HEK293 (cell line): ENCODE data around the gene HINT2.
A peak's percentile ranks its signal among the peaks of the same experiment; 100 is the strongest.

Experiments
- ELK4 ChIP-seq: IDR thresholded peaks from 2 replicates; pipeline ENCODE4 v1.6.1; 2011; ENCODE audit warnings: mild to moderate bottlenecking, low read depth, low read length, borderline replicate concordance
- INSM2 ChIP-seq: fragments of 450-650 bp; formaldehyde crosslinking; IDR thresholded peaks from 2 replicates; pipeline ENCODE4 v1.5.1; 2016; ENCODE audit warnings: missing biosample characterization, missing genetic modification characterization
- KLF8 ChIP-seq: fragments of 450-650 bp; formaldehyde crosslinking; IDR thresholded peaks from 2 replicates; pipeline ENCODE4 v1.5.1; 2016; ENCODE audit warnings: missing biosample characterization, missing genetic modification characterization
- PRDM10 ChIP-seq: fragments of 450-650 bp; formaldehyde crosslinking; IDR thresholded peaks from 2 replicates; pipeline ENCODE4 v1.5.1; 2016; ENCODE audit warnings: missing biosample characterization, missing genetic modification characterization
- PRDM6 ChIP-seq: fragments of 450-650 bp; formaldehyde crosslinking; IDR thresholded peaks from 2 replicates; pipeline ENCODE4 v1.5.1; 2017; ENCODE audit warnings: missing biosample characterization, missing genetic modification characterization
- RBAK ChIP-seq: fragments of 450-650 bp; formaldehyde crosslinking; IDR thresholded peaks from 2 replicates; pipeline ENCODE4 v1.5.1; 2016; ENCODE audit warnings: missing biosample characterization, missing genetic modification characterization
- SETDB1 ChIP-seq: IDR thresholded peaks from one replicate; pipeline ENCODE4 v1.6.1; 2017; ENCODE audit warnings: mild to moderate bottlenecking, low read length, moderate library complexity, mixed read lengths; ENCODE audit not compliant: insufficient read length
- TCF7L2 ChIP-seq: IDR thresholded peaks from 2 replicates; pipeline ENCODE4 v1.6.1; 2011; ENCODE audit warnings: low read depth, mild to moderate bottlenecking, inconsistent platforms, low read length, moderate library complexity, borderline replicate concordance
- YY2 ChIP-seq: fragments of 450-650 bp; formaldehyde crosslinking; IDR thresholded peaks from 2 replicates; pipeline ENCODE4 v1.5.1; 2016; ENCODE audit warnings: missing biosample characterization, missing genetic modification characterization
- ZBTB17 ChIP-seq: fragments of 450-650 bp; formaldehyde crosslinking; IDR thresholded peaks from 2 replicates; pipeline ENCODE4 v1.5.1; 2016; ENCODE audit warnings: missing biosample characterization, missing genetic modification characterization
- ZBTB44 ChIP-seq: fragments of 450-650 bp; IDR thresholded peaks from 2 replicates; pipeline ENCODE4 v1.5.1; 2018; ENCODE audit warnings: missing biosample characterization, mild to moderate bottlenecking, missing genetic modification characterization
- ZFHX2 ChIP-seq: fragments of 450-650 bp; formaldehyde crosslinking; conservative IDR thresholded peaks from 2 replicates; pipeline ENCODE4 v1.5.1; 2016; ENCODE audit warnings: missing biosample characterization, missing genetic modification characterization
- ZFP37 ChIP-seq: fragments of 450-650 bp; formaldehyde crosslinking; IDR thresholded peaks from 2 replicates; pipeline ENCODE4 v1.5.1; 2016; ENCODE audit warnings: missing biosample characterization, missing genetic modification characterization
- ZIC2 ChIP-seq: fragments of 450-650 bp; formaldehyde crosslinking; IDR thresholded peaks from 2 replicates; pipeline ENCODE4 v1.5.1; 2016; ENCODE audit warnings: missing biosample characterization, missing genetic modification characterization
- ZNF132 ChIP-seq: fragments of 450-650 bp; formaldehyde crosslinking; IDR thresholded peaks from 2 replicates; pipeline ENCODE4 v1.5.1; 2017; ENCODE audit warnings: missing biosample characterization, missing genetic modification characterization, borderline replicate concordance
- ZNF214 ChIP-seq: fragments of 450-650 bp; formaldehyde crosslinking; IDR thresholded peaks from 2 replicates; pipeline ENCODE4 v1.5.1; 2017; ENCODE audit warnings: missing biosample characterization, mild to moderate bottlenecking, missing genetic modification characterization, borderline replicate concordance
- ZNF280C ChIP-seq: fragments of 450-650 bp; formaldehyde crosslinking; IDR thresholded peaks from 2 replicates; pipeline ENCODE4 v1.5.1; 2016; ENCODE audit warnings: missing biosample characterization, missing genetic modification characterization
- ZNF302 ChIP-seq: fragments of 450-650 bp; formaldehyde crosslinking; IDR thresholded peaks from 2 replicates; pipeline ENCODE4 v1.5.1; 2016; ENCODE audit warnings: missing biosample characterization, missing genetic modification characterization, low read depth
- ZNF449 ChIP-seq: fragments of 450-650 bp; formaldehyde crosslinking; IDR thresholded peaks from 2 replicates; pipeline ENCODE4 v1.5.1; 2017; ENCODE audit warnings: missing biosample characterization, mild to moderate bottlenecking, missing genetic modification characterization, moderate library complexity
- ZNF501 ChIP-seq: fragments of 450-650 bp; formaldehyde crosslinking; IDR thresholded peaks from 2 replicates; pipeline ENCODE4 v1.5.1; 2016; ENCODE audit warnings: missing biosample characterization, missing genetic modification characterization
- ZNF621 ChIP-seq: fragments of 450-650 bp; formaldehyde crosslinking; IDR thresholded peaks from 2 replicates; pipeline ENCODE4 v1.5.1; 2017; ENCODE audit warnings: missing biosample characterization, missing genetic modification characterization
- ZNF623 ChIP-seq: fragments of 450-650 bp; formaldehyde crosslinking; IDR thresholded peaks from 2 replicates; pipeline ENCODE4 v1.5.1; 2016; ENCODE audit warnings: missing biosample characterization, missing genetic modification characterization
- ZNF639 ChIP-seq: fragments of 450-650 bp; formaldehyde crosslinking; IDR thresholded peaks from 2 replicates; pipeline ENCODE4 v1.5.1; 2016; ENCODE audit warnings: missing biosample characterization, missing genetic modification characterization
- ZSCAN23 ChIP-seq: fragments of 450-650 bp; formaldehyde crosslinking; IDR thresholded peaks from 2 replicates; pipeline ENCODE4 v1.5.1; 2016; ENCODE audit warnings: missing biosample characterization, missing genetic modification characterization

HINT2 gene

GRCh38 chr9:35812025-35812602 is 2.7 kb downstream of the HINT2 start, which contains the start of gene SPAG8 (continued):
- no peak for TF ChIP-seq ZNF280C (tag by site-specific recombination)
- TF ChIP-seq ZBTB44 (tag by site-specific recombination) = no peak
- no peak for TF ChIP-seq ZFHX2
- TF ChIP-seq INSM2 (tag by site-specific recombination) = no peak
- TF ChIP-seq ZIC2 (tag by site-specific recombination) = no peak
- TF ChIP-seq ZFP37 (tag by site-specific recombination) = no peak
- TF ChIP-seq RBAK (tag by site-specific recombination) = no peak
- no peak for TF ChIP-seq ZNF449
- no peak for TF ChIP-seq TCF7L2
- no peak for TF ChIP-seq ZNF621 (tag by site-specific recombination)
- peak; percentile 47; the same call in 1 of the 2 replicates for TF ChIP-seq KLF8 (tag by site-specific recombination)
- peak; percentile 52; the same call in 1 of the 2 replicates for TF ChIP-seq YY2 (tag by site-specific recombination)
- no peak for TF ChIP-seq ZNF132
- peak; percentile 82 for TF ChIP-seq ZBTB17 (tag by site-specific recombination)
- TF ChIP-seq ELK4 = no peak
- TF ChIP-seq ZNF623 (tag by site-specific recombination) = no peak
- TF ChIP-seq PRDM10 (tag by site-specific recombination) = peak; percentile 51
- TF ChIP-seq ZNF501 (tag by site-specific recombination) = no peak
- no peak for TF ChIP-seq ZNF639 (tag by site-specific recombination)
- TF ChIP-seq ZSCAN23 (tag by site-specific recombination) = no peak
- TF ChIP-seq ZNF302 (tag by site-specific recombination) = no peak
- TF ChIP-seq PRDM6 = no peak
- no peak for TF ChIP-seq ZNF214 (tag by site-specific recombination)
- TF ChIP-seq SETDB1 = no peak
